Duodenal mucosa (tissue), 2 donors: Measurements from ENCODE around the gene COX7B2.

ENCODE experiments used
- H3K27ac ChIP-seq: one replicate; pipeline ENCODE4 v1.7.0; 2013; ENCODE audit warnings: low read depth, low read length
- H3K27me3 ChIP-seq, 2 donors: one replicate each; pipeline ENCODE4 v1.7.0; 2013; ENCODE audit warnings: low read length in 2 of 2, control low read depth in 1 of 2; ENCODE audit not compliant: insufficient read depth in 2 of 2, control insufficient read depth in 1 of 2
- H3K36me3 ChIP-seq, 2 donors: one replicate each; pipeline ENCODE4 v1.7.0; 2013; ENCODE audit warnings: low read length in 2 of 2, control low read depth in 1 of 2; ENCODE audit not compliant: insufficient read depth in 2 of 2, control insufficient read depth in 1 of 2
- H3K4me1 ChIP-seq, 2 donors: one replicate each; pipeline ENCODE4 v1.7.0; 2013; ENCODE audit warnings: low read length in 2 of 2, control low read depth in 1 of 2; ENCODE audit not compliant: insufficient read depth in 2 of 2, control insufficient read depth in 1 of 2
- H3K4me3 ChIP-seq, 2 donors: one replicate each; pipeline ENCODE4 v1.7.0; 2013; ENCODE audit warnings: low read length in 2 of 2, low read depth in 1 of 2
- H3K9ac ChIP-seq, 2 donors: one replicate each; pipeline ENCODE4 v1.7.0; 2013; ENCODE audit warnings: low read length in 2 of 2, low read depth in 1 of 2
- H3K9me3 ChIP-seq, 2 donors: one replicate each; pipeline ENCODE4 v1.7.0; 2013; ENCODE audit warnings: low read length in 2 of 2, control low read depth in 1 of 2; ENCODE audit not compliant: control insufficient read depth in 1 of 2

COX7B2 gene

GRCh38 chr4:46944345-46944744, 35.3 kb upstream of the COX7B2 start:
- Histone ChIP-seq H3K36me3 (no peaks in the 10 kb centered on the region), H3K27ac (no peak overlapping the region), H3K9ac (no peak overlapping the region), H3K4me1 (no peaks in the 10 kb centered on the region), H3K27me3 (no peaks in the 10 kb centered on the region), H3K4me3 (no peak overlapping the region), H3K9me3 (no peaks in the 10 kb centered on the region)

- no peak overlapping the region for H3K27ac ChIP-seq
- no peaks in the 10 kb centered on the region for H3K36me3 ChIP-seq
- H3K4me1 ChIP-seq, result peaks cover 0 to 12% of the 10 kb centered on the region in 2 donors
- no peaks in the 10 kb centered on the region for H3K9me3 ChIP-seq
- no peaks in the 10 kb centered on the region for H3K27me3 ChIP-seq
- H3K4me3 ChIP-seq, result no peak overlapping the region
- H3K9ac ChIP-seq, result no peak overlapping the region
These were observed 28.4 kb upstream of the COX7B2 start for GRCh38 chr4:46937493-46937892.

GRCh38 chr4:46934726-46935125, 25.7 kb upstream of the COX7B2 start:
- Histone ChIP-seq H3K9me3 (no peaks in the 10 kb centered on the region), H3K4me3 (no peak overlapping the region), H3K27me3 (no peaks in the 10 kb centered on the region), H3K4me1 (peaks cover 8 to 30% of the 10 kb centered on the region in 2 donors), H3K27ac (no peak overlapping the region), H3K36me3 (no peaks in the 10 kb centered on the region), H3K9ac (no peak overlapping the region)

DNA sequence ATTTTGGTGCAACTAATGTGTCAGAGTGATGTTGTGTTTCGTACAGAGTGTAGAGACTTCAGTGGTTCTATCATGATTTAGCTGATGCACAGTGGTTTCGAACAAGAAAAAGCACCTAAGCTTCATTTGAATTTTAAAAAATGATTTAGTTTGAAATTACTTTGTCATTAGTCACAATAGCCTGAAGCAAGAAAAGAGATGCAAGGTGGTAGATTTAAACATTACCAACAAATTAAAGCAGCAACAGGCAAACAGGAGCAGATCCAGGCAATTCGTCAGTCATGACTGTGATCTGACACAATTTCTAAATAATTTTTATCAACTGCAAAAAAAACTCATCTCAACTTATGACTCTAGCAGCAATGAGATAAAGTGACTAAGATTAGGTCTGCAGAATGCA, 24.6 kb upstream of the COX7B2 start:
- Histone ChIP-seq H3K4me3 (no peak overlapping the region), H3K27ac (no peak overlapping the region), H3K27me3 (no peaks in the 10 kb centered on the region), H3K9ac (no peak overlapping the region), H3K36me3 (no peaks in the 10 kb centered on the region), H3K9me3 (no peaks in the 10 kb centered on the region), H3K4me1 (peaks cover 8 to 30% of the 10 kb centered on the region in 2 donors)

DNA sequence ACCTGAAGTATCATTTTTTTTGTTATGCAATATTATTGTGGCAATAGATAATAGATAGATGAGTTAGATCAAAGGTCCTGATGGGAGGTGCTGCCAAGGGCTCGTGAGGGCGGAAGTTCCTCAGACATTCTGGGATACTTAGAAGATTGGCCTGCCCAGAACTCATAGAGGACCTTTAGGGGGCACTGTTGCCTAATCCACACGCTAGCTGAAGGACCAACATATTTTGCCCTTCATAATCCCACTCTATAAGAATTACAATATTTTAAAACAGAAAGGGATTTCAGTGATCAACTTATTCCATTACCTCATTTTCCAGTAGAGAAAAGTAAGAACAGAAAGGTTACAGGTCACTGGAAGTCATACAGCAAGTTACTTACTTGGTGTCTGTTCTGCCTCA, 22.9 kb upstream of the COX7B2 start:
- no peaks in the 10 kb centered on the region for H3K27me3 ChIP-seq
- H3K27ac ChIP-seq, result no peak overlapping the region
- no peak overlapping the region for H3K9ac ChIP-seq
- H3K4me1 ChIP-seq, result peaks cover 8 to 30% of the 10 kb centered on the region in 2 donors
- no peak overlapping the region for H3K4me3 ChIP-seq
- H3K36me3 ChIP-seq, result no peaks in the 10 kb centered on the region
- H3K9me3 ChIP-seq, result no peaks in the 10 kb centered on the region

- Histone ChIP-seq H3K27ac (no peak overlapping the region), H3K4me3 (no peak overlapping the region), H3K4me1 (peaks cover 8 to 30% of the 10 kb centered on the region in 2 donors), H3K36me3 (no peaks in the 10 kb centered on the region), H3K9ac (no peak overlapping the region), H3K9me3 (no peaks in the 10 kb centered on the region), H3K27me3 (no peaks in the 10 kb centered on the region)
These were observed 21.8 kb upstream of the COX7B2 start for GRCh38 chr4:46930891-46931290.

GRCh38 chr4:46927201-46927600, 18.2 kb upstream of the COX7B2 start:
- no peaks in the 10 kb centered on the region for H3K9me3 ChIP-seq
- H3K4me3 ChIP-seq, result no peak overlapping the region
- no peak overlapping the region for H3K9ac ChIP-seq
- H3K36me3 ChIP-seq, result no peaks in the 10 kb centered on the region
- H3K4me1 ChIP-seq, result peaks cover 8 to 18% of the 10 kb centered on the region in 2 donors
- no peaks in the 10 kb centered on the region for H3K27me3 ChIP-seq
- no peak overlapping the region for H3K27ac ChIP-seq

DNA sequence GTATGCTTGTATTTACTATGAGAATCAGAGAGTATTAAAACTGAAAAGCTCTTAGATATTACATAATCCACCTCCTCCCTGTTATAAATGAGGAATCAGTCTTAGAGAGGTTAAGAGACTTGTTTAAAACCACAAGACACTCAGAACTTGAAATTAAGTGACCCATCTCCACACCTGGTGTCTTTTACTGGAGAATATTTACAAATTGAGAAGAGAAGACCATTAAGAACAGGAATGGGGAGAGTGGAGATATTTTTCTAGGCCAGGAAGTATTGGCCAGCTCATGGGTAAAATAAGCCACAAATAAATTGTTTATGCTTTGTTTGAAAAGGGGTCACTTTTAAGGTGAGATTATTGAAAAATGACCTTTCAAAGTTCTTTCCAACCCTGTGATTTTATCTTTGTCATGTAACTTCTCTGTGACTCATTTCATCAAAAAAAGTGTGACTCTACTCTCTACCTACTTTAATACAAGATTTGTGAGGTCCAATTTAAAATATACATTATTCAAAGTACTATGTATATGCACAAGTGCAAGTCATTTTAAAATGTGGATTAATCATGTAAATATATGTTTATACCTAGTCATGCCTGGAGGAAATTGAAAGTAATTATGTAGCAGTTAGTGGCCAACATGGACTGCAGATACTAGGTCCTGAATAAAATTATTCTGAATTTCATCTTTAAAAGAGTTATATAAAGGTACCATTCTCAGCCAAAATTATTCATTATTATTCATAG, 15.9 kb upstream of the COX7B2 start:
- Histone ChIP-seq H3K9me3 (no peaks in the 10 kb centered on the region), H3K9ac (no peak overlapping the region), H3K4me3 (no peak overlapping the region), H3K27me3 (no peaks in the 10 kb centered on the region), H3K36me3 (no peaks in the 10 kb centered on the region), H3K27ac (no peak overlapping the region), H3K4me1 (peaks cover 0 to 3% of the 10 kb centered on the region in 2 donors)

- Histone ChIP-seq H3K27ac (no peak overlapping the region), H3K36me3 (no peaks in the 10 kb centered on the region), H3K9me3 (no peaks in the 10 kb centered on the region), H3K27me3 (no peaks in the 10 kb centered on the region), H3K4me3 (no peak overlapping the region), H3K4me1 (no peaks in the 10 kb centered on the region), H3K9ac (no peak overlapping the region)
These were observed 13.2 kb upstream of the COX7B2 start for GRCh38 chr4:46922205-46922604.

GRCh38 chr4:46908148-46908547, 897 bp downstream of the COX7B2 start:
- no peaks in the 10 kb centered on the region for H3K4me1 ChIP-seq
- H3K4me3 ChIP-seq, result no peak overlapping the region
- no peak overlapping the region for H3K9ac ChIP-seq
- no peaks in the 10 kb centered on the region for H3K36me3 ChIP-seq
- no peaks in the 10 kb centered on the region for H3K9me3 ChIP-seq
- no peaks in the 10 kb centered on the region for H3K27me3 ChIP-seq
- H3K27ac ChIP-seq, result no peak overlapping the region
